ENCODE measurements around the gene NACA2.

The NACA2 gene

GRCh38 chr17:61543786-61544415 lies 47.1 kb downstream of the NACA2 start:
- TF ChIP-seq ZFX (IDR thresholded peaks at IDR 0.05) (no peak), CTCF (conservative IDR thresholded peaks at IDR 0.05) (no peak)
- H3K27ac ChIP-seq = no peak overlapping the region

- TF ChIP-seq CTCF (conservative IDR thresholded peaks at IDR 0.05) (no peak), ZFX (IDR thresholded peaks at IDR 0.05) (no peak)
- no peak overlapping the region for H3K27ac ChIP-seq
These were observed 49.0 kb downstream of the NACA2 start for GRCh38 chr17:61542027-61542426.

- H3K27ac ChIP-seq = no peak overlapping the region
- TF ChIP-seq CTCF (conservative IDR thresholded peaks at IDR 0.05) (no peak), ZFX (IDR thresholded peaks at IDR 0.05) (no peak)
These were observed 50.1 kb downstream of the NACA2 start for GRCh38 chr17:61540874-61541273.

Measured in C4-2B (cell line).